Kidney (tissue), 14 donors: ENCODE data around the gene PPP1R16B. TPM values are rescaled to one million over a fixed set of nuclear protein-coding genes. Genes with fewer than 3 reads are reported as not detected.

Experiments
- DNase-seq, 5 donors: peaks; one replicate each; pipeline ENCODE4 v3.0.0-alpha.2; 2013 to 2020
- FAIRE-seq: peaks from 2 replicates; lab custom pipeline; 2012; peaks lifted over from hg19 to GRCh38; lab: Jason Lieb, UNC
- H3K27ac ChIP-seq, 2 donors: one replicate each; pipeline ENCODE4 v1.7.0; 2013; ENCODE audit warnings: low read depth in 2 of 2, low read length in 2 of 2, inconsistent platforms in 1 of 2
- H3K27me3 ChIP-seq: one replicate; pipeline ENCODE4 v1.7.1; 2013; ENCODE audit warnings: low read length, inconsistent platforms; ENCODE audit not compliant: control insufficient read depth, insufficient read depth
- H3K36me3 ChIP-seq, 3 donors: one replicate each; pipeline versions ENCODE4 v1.7.0 to v1.7.1; 2013; ENCODE audit warnings: low read length in 3 of 3, control low read depth in 1 of 3, inconsistent platforms in 1 of 3; ENCODE audit not compliant: insufficient read depth in 3 of 3, control insufficient read depth in 2 of 3
- H3K4me1 ChIP-seq, 3 donors: one replicate each; pipeline versions ENCODE4 v1.7.0 to v1.7.1; 2013; ENCODE audit warnings: low read length in 3 of 3, inconsistent platforms in 1 of 3, low read depth in 1 of 3; ENCODE audit not compliant: control insufficient read depth in 2 of 3, insufficient read depth in 2 of 3
- H3K4me3 ChIP-seq, 3 donors: one replicate each; pipeline versions ENCODE4 v1.7.0 to v1.8.1; 2013; ENCODE audit warnings: low read length in 3 of 3, control low read depth in 1 of 3, inconsistent platforms in 1 of 3
- H3K9ac ChIP-seq, 3 donors: one replicate each; pipeline versions ENCODE4 v1.7.0 to v1.7.1; 2013; ENCODE audit warnings: low read length in 3 of 3, control low read depth in 1 of 3, inconsistent platforms in 1 of 3
- H3K9me3 ChIP-seq, 3 donors: one replicate each; pipeline versions ENCODE4 v1.7.0 to v1.7.1; 2013; ENCODE audit warnings: low read length in 3 of 3, control low read depth in 1 of 3, inconsistent platforms in 1 of 3; ENCODE audit not compliant: control insufficient read depth in 2 of 3, insufficient read depth in 1 of 3
- intact Hi-C: fragments of 100-400 bp; cut with DNase I; formaldehyde crosslinking; loops from one replicate; pipeline ENCODE4 v1.11.1; 2022
- polyA plus RNA-seq: library from polyadenylated mRNA; stranded (reverse); fragments of 350-450 nt; fragmentation: Illumina TruSeq; extraction: RNeasy Lipid Tissue Mini Kit (QIAGEN cat#74804); gene quantifications from one replicate; pipeline ENCODE4 v1.2.3, GENCODE V29; 2014; ENCODE audit warnings: low read depth, low replicate concordance; ENCODE audit not compliant: insufficient read depth
- total RNA-seq: library from RNA; stranded (reverse); fragmentation: NEBNext Ultra II Directional; extraction: Animal tissue kit (Norgen Biotek cat#: 25700); gene quantifications from one replicate; pipeline ENCODE4 v1.2.1, GENCODE V29; 2021
- TF ChIP-seq, protein P1 (sequence below): IDR thresholded peaks from 3 replicates; pipeline ENCODE4 v1.5.1; 2012; ENCODE audit warnings: mild to moderate bottlenecking, moderate library complexity, borderline replicate concordance; ENCODE audit not compliant: insufficient read depth; ENCODE audit errors: extremely low read depth
- donor health status: control.
- donor health status: control.
- donor health status: control.
- donor health status: control.
- donor health status: control.
- donor health status: DM: yes; HTN: yes; CAD: no.
- donor health status: Normal renal cell carcinoma (clear cell type).

Gene PPP1R16B
- total and polyA plus RNA-seq, 2 donors from 2014 or later: 11.5 to 29.4 TPM

DNA sequence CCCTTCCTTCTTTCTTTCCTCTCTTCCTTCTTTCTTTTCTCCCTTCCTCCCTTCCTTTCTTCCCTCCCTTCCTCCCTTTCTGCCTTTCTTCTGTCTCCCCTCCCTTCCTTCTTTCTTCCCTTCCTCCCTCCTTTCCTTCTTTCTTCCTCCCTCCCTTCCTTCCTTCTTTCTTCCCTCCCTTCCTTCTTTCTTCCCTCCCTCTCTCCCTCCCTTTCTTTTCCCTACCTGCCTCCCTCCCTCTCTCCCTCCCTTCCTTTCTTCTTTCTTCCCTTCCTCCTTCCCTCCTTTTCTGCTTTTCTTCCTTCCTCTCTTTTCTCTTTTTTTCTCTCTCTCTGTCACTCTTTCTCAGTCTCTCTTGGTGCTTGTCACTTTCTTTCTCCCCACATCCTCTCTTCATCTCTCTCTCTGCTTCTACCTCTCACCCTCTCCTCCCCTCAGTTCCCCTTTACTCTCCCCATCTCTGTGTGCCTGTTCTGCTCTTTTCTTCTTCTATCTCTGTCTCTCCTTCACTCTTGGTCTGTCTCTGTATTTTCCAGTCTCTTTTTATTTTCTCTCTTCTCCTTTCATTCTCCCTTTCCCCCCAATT, 90.6 kb downstream of the PPP1R16B start:
- TF ChIP-seq, protein P1, sequence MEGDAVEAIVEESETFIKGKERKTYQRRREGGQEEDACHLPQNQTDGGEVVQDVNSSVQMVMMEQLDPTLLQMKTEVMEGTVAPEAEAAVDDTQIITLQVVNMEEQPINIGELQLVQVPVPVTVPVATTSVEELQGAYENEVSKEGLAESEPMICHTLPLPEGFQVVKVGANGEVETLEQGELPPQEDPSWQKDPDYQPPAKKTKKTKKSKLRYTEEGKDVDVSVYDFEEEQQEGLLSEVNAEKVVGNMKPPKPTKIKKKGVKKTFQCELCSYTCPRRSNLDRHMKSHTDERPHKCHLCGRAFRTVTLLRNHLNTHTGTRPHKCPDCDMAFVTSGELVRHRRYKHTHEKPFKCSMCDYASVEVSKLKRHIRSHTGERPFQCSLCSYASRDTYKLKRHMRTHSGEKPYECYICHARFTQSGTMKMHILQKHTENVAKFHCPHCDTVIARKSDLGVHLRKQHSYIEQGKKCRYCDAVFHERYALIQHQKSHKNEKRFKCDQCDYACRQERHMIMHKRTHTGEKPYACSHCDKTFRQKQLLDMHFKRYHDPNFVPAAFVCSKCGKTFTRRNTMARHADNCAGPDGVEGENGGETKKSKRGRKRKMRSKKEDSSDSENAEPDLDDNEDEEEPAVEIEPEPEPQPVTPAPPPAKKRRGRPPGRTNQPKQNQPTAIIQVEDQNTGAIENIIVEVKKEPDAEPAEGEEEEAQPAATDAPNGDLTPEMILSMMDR: no peak
- FAIRE-seq (no peak), DNase-seq (no peak)
- Histone ChIP-seq H3K9ac (no peak overlapping the region), H3K4me1 (no peaks in the 10 kb centered on the region), H3K4me3 (no peak overlapping the region), H3K27me3 (no peaks in the 10 kb centered on the region), H3K27ac (no peak overlapping the region), H3K36me3 (peaks cover 0 to 4% (median 0%) of the 10 kb centered on the region in 3 donors), H3K9me3 (no peaks in the 10 kb centered on the region)
- intact Hi-C loops: no loop called here

DNA sequence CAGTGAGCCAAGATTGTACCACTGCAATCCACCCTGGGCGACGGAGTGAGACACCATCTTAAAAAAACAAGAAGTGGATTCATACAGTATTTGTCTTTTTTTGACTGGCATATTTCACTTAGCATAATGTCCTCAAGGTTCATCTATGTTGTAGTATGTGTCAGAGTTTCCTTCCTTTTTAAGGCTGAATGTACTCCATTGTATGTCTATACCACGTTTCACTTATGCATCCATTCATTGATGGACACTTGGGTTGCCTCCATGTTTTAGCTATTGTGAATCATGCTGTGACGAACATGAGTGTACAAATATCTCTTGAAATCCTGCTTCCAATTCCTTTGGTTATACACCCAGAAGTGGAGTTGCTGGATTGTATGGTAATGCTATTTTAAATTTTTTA, 91.8 kb downstream of the PPP1R16B start:
- intact Hi-C loops: no loop called here
- TF ChIP-seq, protein P1: no peak
- Histone ChIP-seq H3K4me1 (no peaks in the 10 kb centered on the region), H3K9ac (no peak overlapping the region), H3K27ac (no peak overlapping the region), H3K4me3 (no peak overlapping the region), H3K27me3 (no peaks in the 10 kb centered on the region), H3K9me3 (no peaks in the 10 kb centered on the region), H3K36me3 (peaks cover 0 to 4% (median 3%) of the 10 kb centered on the region in 3 donors)
- no peak for DNase-seq
- no peak for FAIRE-seq

DNA sequence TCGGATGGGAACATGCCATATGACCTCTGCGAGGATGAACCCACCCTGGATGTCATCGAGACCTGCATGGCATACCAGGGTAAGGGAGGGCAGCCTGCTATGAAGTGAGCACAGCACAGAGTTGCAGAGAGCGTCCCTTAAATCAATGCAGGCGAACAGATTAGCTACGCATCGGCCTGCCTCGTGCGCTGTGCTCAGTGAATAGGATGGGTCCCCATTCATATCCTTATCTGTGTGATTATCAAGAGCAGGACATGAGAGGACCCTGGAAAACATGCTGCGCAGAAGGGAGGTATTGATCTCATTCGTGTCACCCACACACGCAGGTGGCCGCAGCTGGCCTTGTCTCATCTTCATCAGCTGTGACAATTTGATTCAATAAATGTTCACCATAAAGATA, 95.1 kb downstream of the PPP1R16B start:
- DNase-seq (no peak), FAIRE-seq (no peak)
- TF ChIP-seq, protein P1: no peak

DNA sequence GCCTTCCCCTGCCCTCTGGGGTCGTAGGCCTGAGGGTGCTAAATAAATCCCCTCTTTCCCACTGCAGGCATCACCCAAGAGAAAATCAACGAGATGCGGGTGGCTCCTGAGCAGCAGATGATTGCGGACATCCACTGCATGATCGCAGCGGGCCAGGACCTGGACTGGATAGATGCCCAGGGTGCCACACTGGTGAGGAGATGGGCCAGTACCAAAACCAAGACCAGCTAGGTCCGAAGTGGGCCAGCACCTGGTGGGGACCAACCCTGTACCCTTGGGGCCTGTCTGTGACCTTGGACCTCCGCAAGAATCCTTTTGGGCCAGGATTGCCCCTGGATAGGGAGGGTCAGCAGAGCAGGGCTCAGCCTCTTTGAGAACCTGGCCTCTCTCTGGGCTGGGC, 97.1 kb downstream of the PPP1R16B start:
- no peak for DNase-seq

More for the DNA sequence above, 95.1 kb downstream of the PPP1R16B start:
- no peaks in the 10 kb centered on the region for H3K27me3 ChIP-seq
- no peaks in the 10 kb centered on the region for H3K4me1 ChIP-seq
- no peak overlapping the region for H3K27ac ChIP-seq
- no peaks in the 10 kb centered on the region for H3K9me3 ChIP-seq
- H3K36me3 ChIP-seq: peaks cover 0 to 14% (median 10%) of the 10 kb centered on the region in 3 donors
- no peak overlapping the region for H3K4me3 ChIP-seq
- no peak overlapping the region for H3K9ac ChIP-seq
- intact Hi-C loops: no loop called here

More for the DNA sequence above, 97.1 kb downstream of the PPP1R16B start:
- Histone ChIP-seq H3K4me3 (no peak overlapping the region), H3K27ac (no peak overlapping the region), H3K27me3 (no peaks in the 10 kb centered on the region), H3K9ac (no peak overlapping the region), H3K36me3 (peaks cover 0 to 23% (median 10%) of the 10 kb centered on the region in 3 donors), H3K4me1 (no peaks in the 10 kb centered on the region), H3K9me3 (no peaks in the 10 kb centered on the region)
- intact Hi-C loops: no loop called here
- FAIRE-seq: no peak
- TF ChIP-seq, protein P1: no peak
